ENCODE data around the gene PPP1R14C.

PPP1R14C gene

GRCh38 chr6:150139533-150139932 is 3.3 kb upstream of the PPP1R14C start:
- DNase-seq, result no peak

DNA sequence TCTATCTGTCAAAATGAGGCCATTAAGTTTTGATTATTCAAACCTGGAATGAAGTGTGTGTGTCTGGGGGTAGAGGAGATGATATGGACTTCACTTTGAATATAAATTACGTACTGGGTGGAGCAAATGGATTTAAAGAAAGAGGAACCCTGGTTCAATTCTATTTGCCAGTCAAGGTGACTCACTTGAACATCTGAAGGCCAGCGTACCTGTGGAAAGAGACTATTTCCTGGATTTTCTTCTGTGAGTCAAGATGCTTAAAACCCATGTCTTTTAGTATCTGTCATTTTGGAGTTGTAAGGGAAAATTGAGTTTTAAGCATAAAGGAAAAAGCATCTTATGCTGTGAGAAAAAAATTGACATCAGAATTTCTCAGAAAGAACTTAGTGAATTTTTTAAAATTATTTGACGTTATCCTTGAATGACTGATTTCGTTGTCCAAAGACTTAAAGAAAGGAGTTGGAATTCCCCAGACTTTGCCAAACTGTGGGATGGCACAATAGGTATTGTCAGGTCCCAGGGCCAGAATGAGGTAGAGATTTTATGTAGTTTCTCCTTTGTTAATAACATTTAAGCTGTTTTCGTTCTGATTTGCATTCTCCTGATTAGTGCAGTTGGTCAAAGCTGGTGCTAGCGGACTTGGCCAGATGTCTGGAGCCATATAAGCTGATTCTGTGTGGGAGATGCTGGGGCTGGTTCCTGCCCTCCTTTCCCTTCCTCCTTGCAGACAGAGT is 2.4 kb upstream of the PPP1R14C start:
- DNase-seq, result no peak

DNA sequence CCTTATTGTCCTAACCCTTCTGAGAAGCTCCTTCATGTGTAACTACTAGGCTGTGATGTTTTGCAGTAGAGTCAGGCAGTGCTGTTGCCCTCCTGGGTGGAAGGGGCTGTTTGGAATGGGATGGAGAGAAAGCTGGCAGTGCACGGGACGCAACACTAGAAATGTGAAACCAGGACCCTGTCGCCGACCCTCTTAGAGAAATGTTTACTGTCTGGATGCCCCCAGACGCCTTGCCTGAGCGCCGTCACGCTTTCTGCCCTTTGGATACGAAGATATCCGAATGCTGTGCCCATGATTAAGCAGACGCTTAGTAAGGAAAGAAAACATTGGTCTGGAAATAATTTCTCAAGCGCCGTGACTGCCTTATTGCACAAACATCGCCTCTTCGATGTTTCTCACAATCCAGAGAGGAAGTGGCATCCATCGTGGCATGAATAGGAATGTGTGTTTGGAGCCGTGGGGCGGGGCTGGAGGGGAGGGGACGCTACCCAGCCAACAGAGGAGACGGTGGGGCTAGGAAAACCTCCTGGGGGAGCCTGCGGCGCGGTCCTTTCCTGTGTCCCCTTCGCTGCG is 661 bp upstream of the PPP1R14C start:
- no peak for DNase-seq

GRCh38 chr6:150143516-150144293 is 861 bp downstream of the PPP1R14C start:
- no peak for DNase-seq

DNA sequence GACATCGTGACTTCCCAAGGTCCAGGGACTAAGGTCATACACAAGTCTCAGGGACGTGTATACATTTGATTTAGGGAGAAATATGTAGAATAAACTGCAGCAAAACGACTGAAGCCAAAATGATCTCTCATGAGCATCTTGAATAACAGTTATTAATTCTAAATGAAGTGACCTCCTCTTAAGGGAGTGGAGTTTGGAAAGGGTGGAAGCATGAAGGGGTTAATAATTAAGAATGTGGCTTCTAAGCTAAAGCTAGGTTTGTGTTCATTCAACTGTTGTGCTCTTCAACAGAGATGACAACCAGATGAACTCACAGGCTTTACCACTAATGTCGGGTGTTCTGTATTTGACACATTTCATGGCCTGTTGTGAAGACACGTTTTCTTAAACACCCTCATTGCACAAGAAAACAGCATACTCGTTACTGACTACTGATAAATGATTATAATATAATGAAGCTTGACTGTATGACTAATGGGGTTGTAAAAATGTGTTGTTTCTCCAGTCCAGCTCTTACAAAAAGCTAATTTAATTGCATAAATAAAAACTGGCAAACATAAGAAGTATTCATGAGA is 1.5 kb downstream of the PPP1R14C start:
- DNase-seq, result no peak

DNA sequence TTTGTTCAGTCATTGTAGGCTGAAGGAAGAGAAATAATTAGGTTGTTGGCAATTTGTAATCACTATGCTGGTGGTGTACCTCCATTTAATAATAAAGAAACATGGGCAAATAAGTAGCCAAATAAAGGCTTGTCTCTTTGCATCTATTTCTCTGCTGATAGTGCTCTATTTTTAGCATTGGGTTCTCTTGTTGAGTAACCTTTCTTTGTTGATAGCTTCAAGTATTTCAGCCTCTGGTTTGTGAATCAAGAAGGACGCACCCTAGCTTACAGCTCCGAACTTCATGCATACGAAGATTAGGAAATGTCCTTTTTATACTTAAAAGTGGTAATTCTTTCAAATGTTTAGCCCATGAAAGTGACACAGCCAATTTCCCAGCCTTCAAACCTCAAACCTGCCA is 2.6 kb downstream of the PPP1R14C start:
- no peak for DNase-seq

- no peak for DNase-seq
Measured at GRCh38 chr6:150145830-150146229, 3.0 kb downstream of the PPP1R14C start.

DNA sequence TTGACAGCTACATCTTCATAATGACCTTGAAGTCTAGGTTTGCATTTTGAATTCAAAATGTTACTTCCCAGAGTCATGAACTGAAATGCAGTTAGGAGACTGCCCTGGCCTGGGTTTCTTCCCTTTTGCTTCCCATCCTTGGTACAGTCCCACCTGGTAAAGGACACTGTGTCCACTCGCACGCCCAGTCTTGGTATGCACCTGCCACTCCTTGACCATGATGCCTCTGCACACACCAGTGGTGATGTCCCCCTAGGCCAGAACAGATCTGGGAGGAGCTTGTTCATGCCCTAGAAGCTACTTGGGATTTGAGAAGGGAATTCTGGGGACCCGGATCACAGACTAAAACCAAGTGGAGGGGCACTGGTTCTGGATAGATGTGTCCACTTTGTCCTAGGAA is 3.6 kb downstream of the PPP1R14C start:
- DNase-seq, result no peak

DNA sequence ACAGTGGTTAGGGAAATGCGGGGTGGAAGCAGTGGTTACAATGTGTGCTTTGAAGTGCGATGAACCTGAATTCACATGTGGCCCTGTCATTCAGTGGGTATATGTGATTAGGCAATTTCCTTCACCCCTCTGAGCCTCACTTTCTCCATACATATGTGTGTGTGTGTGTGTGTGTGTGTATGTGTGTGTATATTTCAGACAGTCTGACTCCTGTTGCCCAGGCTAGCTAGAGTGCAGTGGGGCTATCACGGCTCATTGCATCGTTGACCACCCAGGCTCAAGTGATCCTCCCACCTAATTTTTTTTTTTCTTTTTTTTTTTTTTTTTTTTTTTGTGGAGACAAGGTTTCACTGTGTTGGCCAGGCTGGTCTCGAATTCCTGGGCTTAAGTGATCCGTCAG is 6.3 kb downstream of the PPP1R14C start:
- no peak for DNase-seq

DNA sequence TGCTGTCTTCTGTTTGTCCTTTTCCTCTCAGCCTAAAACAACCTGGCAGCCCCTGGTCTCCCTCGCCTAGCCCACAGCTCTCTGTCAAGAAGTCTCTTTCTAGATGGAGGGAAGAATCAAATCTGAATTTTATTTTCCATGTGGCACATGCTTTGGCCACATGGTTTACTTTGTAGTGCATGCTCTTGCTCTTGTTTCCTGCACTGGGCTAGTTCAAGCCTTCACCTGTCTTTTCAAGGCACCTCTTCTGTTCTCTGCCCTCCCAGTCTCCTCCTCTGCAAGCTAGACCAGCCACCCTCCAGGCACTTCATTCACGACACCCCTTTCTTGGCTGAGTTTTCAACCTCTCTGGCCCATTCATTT is 7.6 kb downstream of the PPP1R14C start:
- no peak for DNase-seq

DNA sequence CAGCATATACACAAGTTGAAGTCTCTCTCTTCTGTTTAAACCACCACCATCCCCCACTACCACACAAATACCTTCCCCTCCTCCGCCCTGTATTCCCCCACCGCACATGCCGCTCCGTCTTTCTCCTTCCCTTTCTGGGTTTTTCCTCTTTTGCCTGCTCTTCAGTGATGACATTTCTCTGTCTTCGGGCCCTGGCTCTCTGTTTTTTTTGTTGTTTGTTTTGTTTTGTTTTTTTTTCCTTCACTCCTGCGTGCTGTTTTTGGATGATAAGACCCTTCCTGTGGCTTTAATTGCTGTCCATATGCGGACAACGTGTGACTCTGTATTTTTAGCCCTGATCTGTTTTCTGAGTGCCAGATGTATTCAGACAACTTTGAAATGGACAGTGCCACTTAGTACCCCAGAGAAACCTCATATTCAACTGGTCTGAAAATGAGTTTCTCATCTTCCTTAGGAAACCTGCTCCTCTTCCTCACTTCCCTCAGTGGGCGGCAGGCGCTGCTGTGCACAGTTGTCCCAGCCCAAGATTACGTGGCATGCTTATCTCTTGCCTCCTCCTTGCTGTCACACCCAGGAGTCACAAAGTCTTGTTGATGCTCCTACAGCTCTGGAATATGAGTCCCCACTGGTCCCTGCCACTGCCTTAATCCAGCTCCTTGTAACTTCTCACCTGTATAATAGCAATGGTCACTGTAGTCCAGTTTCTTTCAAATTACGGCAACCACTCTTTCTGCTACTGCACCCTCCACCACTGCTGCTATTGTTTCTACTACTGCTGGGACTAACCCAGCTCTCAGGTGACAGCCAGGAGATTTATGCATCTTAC is 8.2 kb downstream of the PPP1R14C start:
- DNase-seq, result no peak

GRCh38 chr6:150152891-150153876 is 10.3 kb downstream of the PPP1R14C start:
- no peak for DNase-seq

DNA sequence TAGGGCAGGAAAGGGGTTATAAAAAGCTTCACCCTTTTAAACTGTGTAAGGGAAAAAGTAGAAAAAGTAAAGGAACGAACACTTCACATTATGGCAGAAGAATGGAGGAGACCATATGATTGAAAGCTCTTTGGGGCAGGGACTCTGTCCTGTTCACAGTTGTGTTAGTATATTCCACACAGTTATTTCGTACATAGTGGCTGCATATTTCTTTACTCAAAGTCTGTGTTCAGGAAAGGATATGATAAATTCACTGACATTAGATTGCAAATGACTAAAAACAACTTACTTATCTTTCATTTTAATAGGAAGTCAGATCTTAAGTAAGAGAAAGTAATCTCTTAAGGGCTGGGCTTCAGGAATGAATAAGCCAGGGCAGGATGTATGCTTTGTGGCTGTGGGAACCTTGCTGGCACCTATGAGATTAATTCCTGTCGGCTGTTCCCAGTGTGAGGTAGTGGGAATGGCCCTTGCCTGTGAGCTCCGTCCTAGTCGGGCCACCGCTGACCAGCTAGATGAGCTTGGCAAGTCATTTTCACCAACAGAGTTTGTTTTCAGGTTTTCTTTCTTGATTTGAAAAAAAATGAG is 11.2 kb downstream of the PPP1R14C start:
- no peak for DNase-seq

DNA sequence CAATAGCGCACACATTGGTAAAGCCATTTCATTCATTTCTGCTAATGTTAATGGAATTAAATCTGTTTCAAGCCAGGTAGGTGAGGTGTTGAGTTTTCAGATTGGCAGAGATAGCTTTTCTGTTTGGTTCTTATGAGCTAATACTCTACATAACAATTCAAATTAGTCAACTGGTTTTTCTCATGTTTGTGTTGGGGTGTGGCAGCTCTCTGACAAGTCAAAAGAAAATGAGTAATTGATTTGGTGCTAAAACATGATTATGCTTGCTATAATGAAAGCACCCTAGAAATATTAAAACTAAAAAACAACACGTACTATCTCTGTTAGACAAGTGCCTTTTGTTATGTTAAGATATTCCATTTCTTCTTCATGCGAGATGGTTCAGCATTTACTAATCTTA is 13.6 kb downstream of the PPP1R14C start:
- DNase-seq, result no peak

GRCh38 chr6:150157081-150157480 is 14.2 kb downstream of the PPP1R14C start:
- DNase-seq, result no peak

- DNase-seq, result no peak
Measured at GRCh38 chr6:150159757-150160156, 16.9 kb downstream of the PPP1R14C start.

DNA sequence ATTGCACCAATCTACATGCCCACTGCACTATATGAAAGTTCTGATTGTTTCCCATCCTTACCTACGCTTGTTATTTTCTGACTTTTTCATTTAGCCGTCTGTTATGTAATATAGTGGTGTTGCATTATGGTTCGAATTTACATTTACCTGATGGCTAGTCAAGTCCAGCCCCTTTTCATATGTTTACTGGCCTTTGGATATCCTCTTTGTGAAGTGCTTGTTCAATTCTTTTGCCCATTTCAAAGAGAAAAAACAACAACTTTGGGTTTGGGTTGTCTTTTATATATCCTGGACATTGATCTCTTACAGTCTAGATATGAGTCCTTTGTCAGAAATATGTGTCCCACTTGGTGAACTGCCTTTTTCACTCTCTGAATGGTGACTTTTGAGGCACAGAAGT is 21.1 kb downstream of the PPP1R14C start:
- DNase-seq, result no peak

DNA sequence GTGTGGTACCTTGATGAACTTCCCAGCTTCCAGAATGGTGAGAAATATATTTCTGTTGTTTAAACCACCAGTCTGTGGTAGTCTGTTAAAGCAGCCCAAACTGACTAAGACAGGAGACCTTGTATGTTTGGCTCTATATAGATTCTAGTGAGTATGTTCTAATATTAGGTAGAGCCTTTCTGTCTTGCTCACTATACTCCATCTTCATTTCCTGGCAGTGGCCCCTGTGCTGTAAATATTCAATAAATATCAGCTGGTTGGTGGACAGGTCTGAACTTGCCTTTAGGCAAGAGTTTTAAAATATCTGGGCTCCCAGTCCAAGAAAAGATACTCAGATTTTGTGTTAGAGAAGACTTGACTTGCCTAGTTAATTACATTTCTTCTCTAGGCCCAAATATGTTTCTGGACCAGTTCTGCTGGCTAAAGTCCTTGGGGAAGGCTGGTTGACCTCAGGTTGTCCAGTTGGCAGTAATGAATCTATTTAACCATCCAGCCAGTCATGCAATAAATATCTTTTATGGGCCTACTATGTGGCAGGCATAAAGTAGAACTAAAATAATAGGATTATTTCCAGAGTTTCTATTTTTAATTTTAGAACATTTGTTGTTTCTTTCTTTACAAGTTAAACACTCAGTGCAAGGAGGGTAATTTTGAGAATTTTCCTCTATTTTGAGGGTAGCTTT is 22.3 kb downstream of the PPP1R14C start:
- no peak for DNase-seq

DNA sequence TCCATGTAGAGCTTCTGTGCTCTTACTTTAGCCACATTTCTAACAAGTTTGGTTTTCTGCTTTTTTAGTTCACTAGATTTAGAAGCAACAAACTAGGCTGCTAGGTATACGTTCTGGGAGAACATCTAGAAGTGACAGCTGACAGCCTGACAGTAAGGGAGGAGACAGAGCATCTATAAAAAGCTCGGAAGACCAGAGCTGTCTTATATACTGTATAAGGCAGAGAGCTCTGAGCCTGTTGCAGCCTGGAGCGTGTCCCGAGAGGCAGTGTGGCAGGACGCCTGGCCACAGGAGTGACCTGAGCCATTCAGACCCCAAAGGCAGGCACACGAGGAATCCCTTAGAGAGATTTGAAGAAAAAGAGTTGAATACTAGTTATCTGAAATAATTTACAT is 24.6 kb downstream of the PPP1R14C start:
- DNase-seq, result no peak

DNA sequence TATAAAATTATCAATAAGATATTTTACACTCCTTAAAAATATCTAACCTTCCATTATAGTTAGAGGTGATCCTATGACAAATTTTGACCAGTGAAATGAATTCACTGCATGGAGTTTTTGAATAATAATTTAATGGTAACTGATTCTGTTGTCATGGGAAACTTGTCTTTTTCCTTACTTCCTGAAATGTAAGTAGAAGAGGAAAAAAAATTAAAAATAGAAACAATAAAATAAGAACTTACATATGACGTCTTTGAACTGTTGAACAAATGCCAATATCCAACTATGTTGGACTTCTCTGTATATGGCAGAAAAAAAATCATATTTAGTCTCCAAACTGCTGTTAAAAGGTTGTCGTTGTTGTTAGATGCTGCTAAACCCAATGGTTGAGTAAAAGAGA is 26.3 kb downstream of the PPP1R14C start:
- no peak for DNase-seq

GRCh38 chr6:150169609-150170008 is 26.8 kb downstream of the PPP1R14C start:
- no peak for DNase-seq
